Measurements from ENCODE around the gene NR2F1.

DNA sequence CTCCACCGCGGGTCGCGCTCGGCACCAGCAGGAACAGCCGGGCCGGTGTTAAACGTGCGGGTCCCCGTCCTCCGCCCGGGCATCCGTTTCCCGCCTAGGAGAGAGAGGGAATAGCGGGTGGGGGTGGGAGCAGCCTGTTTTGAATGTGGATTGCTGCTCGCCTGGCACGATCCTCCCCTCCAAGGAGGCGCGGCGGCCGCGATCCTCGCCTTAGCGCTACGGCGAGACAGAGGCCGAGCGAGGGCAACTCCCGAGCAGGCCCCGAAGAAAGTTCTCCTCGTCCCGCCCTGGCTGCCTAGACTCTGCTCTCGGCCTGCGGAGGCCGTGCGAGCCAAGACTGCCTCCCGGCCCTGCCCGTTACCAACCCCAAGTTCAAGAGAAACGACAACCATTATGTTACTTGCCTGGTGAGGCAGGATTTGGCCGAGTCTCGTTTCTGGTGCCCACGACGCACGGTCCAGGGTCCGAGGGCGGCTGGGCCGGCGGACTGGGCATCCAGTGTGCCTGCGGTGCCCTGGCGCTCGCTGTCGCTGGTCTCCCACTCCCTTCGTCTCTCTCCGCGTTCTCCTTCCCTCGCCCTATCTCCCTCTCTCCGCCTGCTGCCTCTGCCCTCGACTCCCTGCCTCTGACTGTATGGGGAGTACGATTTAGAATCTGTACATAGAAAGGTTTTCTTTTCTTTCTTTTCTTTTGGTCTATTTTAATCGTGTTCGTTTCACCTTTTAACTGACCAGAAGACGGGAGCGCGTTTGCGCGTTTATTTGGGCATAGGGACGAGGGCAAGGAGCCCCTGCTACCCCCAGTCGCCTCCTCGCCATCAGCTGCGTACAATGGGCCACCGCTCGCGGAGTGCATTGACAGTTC lies 2.7 kb upstream of the NR2F1 start:
- TF ChIP-seq POLR2A (IDR thresholded peaks at IDR 0.05) (no peak), CTCF (IDR thresholded peaks at IDR 0.05) (no peak)

All from thyroid gland (tissue), 4 donors.